Measurements from ENCODE around the gene SNAP47.

- TF ChIP-seq CTCF (optimal IDR thresholded peaks at IDR 0.05 in 1 of 3, IDR thresholded peaks at IDR 0.05 in 1 of 3, conservative IDR thresholded peaks at IDR 0.05 in 1 of 3; ENCODE audit: extremely low read depth in 1 of 3, insufficient read depth in 2 of 3, low read length in 3 of 3) (no peak), EZH2 (IDR thresholded peaks at IDR 0.05; ENCODE audit: low read length) (no peak)
Observed at GRCh38 chr1:227794817-227795192, 59.6 kb downstream of the SNAP47 start.
